Stimulated activated CD8-positive, alpha-beta memory T cell treated with anti-CD3 and anti-CD28 coated beads, Interleukin-4, amount 100 ng/mL, for 24 hours (primary cell): ENCODE data around the gene PPCS.
"Not testable (repeated sequence)": the region's sequence is repeated elsewhere in the genome, so short reads cannot be mapped to it uniquely, and the experiment has no call there.

ENCODE experiments used
- DNase-seq: peaks from one replicate; pipeline ENCODE4 v3.0.0-alpha.2; 2020; ENCODE audit warnings: low read depth

Gene PPCS

DNA sequence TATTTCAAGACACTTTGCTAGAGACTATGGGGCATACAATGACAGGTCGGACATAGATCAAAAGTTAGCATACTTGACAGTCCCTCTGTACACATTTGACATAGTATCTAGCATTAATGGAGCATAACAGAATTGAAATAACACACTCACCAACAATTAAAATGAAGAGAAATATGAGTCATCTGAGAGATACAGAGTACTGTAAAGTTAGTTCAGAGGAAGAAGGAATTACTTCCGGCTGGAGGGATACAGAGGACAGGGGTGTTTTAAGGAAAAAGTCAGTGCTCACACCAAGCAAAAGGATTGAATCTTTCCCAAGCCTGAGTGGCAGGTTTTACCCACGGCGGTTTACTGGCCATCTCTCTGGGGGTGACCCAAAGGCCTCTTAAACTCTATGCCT lies 3.0 kb upstream of the PPCS start:
- DNase-seq, result no peak

DNA sequence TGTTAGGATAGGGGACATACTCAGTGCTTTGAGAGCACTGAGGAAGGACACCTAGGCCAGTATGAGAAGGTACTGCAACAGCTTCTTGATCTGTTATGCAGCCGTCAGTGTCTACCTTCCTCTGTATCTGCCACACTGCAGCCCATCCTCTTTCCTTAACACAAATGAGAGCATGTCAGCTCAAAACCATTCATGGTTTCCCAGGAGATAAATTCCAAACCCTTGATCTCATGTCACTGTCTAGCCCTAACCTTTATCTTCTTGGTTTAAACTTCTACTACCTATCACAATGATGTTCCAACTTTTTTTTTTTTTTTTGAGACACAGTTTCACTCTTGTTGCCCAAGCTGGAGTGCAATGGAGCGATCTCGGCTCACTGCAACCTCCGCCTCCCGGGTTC lies 1.9 kb upstream of the PPCS start:
- no peak for DNase-seq

DNA sequence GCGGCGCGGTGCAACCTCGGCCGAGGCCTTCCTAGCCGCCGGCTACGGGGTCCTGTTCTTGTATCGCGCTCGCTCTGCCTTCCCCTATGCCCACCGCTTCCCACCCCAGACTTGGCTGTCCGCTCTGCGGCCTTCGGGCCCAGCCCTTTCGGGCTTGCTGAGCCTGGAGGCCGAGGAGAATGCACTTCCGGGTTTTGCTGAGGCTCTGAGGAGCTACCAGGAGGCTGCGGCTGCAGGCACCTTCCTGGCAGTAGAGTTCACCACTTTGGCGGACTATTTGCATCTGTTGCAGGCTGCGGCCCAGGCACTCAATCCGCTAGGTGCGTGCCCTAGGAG lies 379 bp downstream of the PPCS start:
- DNase-seq, result peak; percentile 36

DNA sequence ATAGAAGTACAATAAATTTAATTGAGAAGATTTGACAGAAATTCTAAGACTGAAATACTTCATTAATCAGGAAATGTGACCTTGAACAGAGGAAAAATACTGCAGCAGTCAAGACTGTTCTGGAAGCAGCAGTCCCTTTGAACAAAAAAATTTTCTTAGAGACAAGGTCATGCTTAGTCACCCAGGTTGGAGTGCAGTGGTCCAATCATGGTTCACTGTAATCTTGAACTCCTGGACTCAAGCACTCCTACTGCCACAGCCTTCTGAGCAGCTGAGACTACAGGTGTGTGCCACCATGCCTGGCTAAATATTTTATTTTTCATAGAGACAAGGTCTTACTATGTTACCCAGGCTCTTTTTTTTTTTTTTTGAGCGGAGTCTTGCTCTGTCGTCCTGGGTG lies 4.9 kb downstream of the PPCS start:
- DNase-seq, result no peak

DNA sequence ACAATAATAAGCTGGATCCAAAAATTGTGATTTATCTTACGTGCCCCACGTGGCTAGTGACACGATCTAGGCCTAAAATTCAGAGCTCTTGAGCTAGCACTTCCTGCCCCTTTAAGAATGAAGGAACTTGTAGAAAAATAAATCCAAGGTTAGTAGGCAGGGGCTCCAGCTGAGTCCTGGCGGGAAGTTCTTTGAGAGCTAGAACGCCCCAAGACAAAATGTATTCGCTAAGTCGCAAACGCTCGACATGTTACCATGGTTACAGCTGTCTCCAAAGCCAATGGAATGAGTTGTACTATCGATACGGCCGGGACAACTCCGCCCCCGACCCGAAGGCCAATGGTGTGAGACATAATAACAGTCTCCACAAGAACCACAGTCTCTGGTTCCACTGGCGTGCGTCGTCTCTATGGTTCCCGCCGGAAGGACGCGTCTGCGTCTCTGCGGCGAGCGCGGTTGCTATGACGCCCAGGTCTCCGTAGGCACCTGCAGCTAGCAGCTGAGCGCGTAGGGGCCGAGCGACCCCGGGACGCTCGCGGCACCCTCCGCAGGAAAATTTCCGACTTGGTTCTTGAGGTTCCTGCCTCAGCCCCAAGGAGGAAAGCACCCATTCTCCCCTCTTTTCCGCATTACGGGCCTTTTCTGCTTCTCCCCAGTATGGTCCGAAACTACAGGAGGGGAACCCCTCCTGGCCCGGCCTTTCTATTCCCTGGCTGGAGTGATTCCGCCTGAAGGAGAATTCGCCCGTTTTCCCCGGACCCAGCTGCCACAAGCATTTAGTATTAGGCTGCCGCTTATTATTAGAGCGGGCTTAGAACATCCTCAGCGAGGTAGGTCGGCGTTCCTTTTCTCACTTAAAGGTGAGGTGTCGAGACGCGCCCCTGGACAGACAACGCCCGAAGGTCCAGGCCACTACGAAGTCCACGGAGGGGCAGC lies 6.8 kb downstream of the PPCS start, which contains the start of gene CCDC30:
CCDC30 (plus strand) TSS at position 459 of the 936 bp plus-strand sequence. CDS start 17,266 bp downstream, outside the sequence.
- DNase-seq, result peak; percentile 88

DNA sequence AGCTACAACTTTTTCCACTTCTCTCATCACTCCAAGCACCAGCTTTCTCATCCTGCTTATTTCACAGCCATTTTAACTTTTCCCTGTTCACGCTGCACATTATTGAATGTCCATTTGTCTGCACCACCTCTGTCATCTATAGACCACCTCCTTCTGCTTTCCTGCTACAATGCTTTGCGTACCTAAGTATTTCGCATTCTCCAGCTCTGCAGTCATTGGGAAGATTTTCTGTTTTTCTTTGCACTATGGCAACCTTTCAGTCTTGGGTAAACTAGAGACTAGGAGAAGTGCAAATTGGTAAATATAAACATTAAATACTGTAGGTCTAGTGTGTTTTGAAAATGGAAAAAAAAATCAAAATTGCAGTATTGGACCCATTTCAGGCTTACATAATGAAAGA lies 7.6 kb downstream of the PPCS start:
- DNase-seq, result no peak

DNA sequence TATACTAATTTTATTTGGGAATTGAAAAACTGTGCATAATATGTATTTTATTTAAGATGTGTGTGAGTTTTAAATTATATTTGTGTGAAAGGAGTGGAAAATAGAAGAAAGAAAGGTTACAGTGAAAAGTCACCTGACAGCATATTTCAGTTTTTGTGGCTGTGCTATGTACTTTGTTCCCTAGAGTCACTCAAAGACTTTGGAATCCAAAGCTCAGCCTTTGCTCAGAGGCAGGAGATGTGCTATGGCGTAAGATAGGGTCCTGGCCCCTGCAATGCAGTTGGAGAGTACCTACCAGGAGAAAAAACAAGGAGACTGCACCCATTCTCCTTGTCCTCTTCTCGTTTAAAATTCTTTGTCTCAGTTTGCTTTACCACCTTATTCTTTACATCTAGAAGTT lies 9.7 kb downstream of the PPCS start:
- DNase-seq, result no peak

DNA sequence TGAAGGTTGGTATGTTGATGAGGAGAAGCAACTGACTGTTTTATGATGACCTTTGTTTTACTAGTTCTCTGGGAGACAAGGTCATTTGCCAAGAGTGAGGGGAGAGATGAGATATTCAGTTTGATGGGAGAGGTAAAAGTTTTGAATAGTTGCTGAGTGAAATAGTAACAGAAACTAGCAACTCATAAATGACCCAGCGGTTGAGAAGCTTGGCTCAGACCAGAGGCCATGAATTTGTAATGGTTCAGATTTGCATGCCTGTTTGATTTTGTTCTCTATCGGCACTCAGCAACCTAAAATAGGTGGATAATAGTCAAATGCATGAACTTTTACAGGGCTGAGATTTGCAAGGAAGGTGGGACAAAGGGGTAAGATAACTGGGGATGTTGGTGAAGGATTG lies 13.4 kb downstream of the PPCS start:
- no peak for DNase-seq

DNA sequence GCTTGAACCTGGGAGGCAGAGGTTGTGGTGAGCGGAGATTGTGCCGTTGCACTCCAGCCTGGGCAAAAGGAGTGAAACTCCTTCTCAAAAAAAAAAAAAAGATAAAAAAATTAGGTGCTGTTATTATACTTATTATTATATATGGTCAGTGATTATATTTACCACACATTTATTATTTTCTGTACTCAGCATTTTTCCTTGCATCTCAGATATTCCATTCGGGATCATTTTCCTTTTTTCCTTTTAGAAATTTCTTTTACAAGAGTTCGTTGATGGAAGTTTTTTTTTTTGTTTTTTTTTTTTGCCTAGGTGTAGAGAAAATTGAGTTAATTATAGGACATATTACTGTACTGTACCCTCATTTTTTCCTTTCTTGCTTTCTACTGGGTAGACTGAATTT lies 20.3 kb downstream of the PPCS start:
- no peak for DNase-seq

DNA sequence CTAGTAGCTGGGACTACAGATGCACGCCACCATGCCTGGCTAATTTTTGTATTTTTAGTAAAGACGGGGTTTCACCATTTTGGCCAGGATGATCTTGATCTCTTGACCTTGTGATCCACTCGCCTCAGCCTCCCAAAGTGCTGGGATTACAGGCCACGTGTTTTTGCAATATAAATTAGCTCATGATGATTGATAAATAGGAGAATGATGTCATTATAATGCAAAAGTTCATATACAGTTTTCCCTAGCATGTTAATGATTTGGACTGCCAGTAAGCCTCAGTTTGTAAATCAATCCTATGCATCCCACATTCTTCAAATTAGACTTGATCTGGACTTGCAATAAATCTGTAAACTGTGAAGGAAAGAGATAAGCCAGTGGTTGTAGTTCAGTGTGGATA lies 21.0 kb downstream of the PPCS start:
- DNase-seq, result not testable (repeated sequence)

DNA sequence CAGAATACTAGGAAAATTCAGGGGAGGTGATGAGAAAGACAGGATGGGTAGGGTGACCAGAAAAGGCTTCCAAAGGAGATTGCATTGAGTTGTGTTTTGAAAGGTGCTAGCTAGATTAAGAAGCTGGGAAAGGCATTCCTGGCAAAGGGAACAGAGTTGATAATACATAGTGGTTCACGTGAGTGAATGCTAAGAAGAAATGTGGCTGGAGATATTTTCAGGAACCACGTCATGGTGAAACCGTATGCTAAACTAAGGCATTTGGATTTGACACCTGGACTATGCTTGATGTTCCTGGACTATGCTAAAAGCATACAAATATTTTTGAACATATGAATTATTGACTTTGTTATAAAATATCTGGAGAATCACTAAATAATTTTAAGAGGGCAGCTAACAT lies 21.4 kb downstream of the PPCS start:
- no peak for DNase-seq

DNA sequence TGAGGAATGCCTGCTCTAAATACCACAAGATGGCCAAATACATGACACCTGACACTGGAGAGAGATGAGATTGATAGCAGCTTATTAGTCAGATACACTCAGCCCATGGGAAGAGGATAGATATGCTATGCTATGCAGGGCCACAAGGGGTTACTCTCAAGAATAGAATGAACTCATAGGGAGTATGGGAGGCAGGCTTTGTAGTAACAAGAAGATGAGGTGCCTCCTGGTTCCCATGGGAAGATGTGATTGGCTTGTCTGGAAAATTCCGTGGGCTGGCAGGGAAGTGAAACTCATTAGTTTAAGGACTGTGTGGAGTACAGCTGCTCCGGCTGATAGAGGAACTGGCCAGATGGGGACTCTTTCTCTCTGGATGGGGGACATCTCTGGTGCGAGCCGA lies 23.3 kb downstream of the PPCS start:
- no peak for DNase-seq

DNA sequence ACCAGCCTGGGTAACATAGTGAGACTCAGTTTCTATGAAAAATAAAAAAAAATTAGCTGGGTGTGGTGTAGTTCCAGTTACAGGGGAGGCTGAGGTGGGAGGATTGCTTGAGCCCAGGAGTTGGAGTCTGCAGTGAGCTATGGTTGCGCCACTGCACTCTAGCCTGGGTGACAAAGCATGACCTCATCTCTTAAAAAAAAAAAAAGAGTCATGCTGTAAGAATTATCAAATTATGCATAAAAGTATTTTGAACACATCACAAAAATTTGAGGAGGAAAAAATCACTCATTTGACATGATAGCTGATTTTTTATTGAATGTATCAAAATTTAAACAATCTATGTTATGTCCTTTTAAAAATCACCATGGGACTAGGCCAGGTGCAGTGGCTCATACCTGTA lies 24.6 kb downstream of the PPCS start:
- DNase-seq, result no peak

DNA sequence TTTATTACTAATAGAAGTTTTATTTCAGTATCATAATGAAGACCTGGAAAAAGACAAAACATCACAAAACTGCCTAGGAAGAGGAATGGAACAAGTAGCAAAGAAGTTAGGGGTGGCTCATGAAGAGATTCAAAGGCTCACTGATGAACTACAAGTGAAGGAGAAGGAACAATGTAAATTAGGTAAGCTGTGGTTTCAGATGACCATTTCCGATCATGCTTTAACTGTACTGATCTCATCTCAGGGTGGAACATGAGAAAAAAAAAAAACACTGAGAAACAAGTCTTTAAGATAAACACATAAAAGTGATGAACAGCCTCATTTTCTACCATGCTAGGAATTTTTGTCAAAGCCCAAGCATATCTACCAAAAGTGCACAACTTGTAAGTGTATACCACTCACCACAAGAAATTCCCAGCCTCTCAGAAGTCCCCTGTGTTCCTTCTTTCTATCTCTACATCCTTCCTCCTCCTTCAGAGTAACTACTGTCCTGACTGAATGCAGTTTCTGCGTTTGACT lies 26.4 kb downstream of the PPCS start:
- no peak for DNase-seq

DNA sequence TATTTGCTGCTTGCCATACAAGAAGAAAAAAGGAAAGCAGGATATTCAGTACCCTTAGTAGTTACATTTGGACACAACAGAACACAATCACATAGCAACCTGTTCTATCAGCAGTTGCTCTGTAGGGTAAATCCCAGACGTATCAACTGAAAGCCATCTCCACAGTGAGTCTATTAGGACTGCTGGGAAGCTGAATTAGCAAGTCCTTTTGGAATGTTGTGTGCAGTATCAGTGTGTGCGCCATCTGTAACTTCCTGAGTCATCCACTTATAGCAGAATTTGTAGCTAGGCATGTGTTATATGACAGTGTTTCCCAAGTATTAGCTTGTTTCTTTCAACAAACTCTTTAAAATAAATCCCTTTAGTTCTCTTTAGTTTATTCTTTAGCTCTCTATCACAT lies 28.0 kb downstream of the PPCS start:
- no peak for DNase-seq

DNA sequence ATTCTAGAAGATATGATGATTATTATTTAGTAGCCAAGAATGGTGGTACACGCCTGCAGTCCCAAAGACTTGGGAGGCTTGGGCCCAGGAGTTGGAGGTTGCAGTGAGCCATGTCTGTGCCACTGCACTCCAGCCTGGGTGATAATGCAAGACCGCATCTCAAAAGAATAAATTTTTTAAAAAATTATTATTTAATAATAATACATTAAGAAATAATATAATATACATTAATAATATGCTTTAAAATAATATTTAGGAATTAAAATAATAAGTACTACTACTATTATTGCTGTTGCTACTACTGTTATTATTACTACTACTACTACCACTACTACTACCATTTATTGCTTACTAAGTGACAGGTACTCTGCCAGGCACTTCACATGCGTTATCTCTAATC lies 33.9 kb downstream of the PPCS start:
- no peak for DNase-seq

DNA sequence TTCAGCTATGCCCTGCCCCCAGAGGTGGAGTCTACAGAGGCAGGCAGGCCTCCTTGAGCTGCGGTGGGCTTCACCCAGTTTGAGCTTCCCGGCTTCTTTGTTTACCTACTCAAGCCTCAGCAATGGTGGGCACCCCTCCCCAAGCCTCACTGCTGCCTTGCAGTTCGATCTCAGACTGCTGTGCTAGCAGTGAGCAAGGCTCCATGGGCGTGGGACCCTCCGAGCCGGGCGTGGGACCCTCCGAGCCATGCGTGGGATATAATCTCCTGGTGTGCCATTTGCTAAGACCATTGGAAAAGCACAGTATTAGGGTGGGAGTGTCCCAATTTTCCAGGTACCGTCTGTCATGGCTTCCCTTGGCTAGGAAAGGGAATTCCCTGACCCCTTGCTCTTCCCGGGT lies 45.7 kb downstream of the PPCS start:
- DNase-seq, result not testable (repeated sequence)

DNA sequence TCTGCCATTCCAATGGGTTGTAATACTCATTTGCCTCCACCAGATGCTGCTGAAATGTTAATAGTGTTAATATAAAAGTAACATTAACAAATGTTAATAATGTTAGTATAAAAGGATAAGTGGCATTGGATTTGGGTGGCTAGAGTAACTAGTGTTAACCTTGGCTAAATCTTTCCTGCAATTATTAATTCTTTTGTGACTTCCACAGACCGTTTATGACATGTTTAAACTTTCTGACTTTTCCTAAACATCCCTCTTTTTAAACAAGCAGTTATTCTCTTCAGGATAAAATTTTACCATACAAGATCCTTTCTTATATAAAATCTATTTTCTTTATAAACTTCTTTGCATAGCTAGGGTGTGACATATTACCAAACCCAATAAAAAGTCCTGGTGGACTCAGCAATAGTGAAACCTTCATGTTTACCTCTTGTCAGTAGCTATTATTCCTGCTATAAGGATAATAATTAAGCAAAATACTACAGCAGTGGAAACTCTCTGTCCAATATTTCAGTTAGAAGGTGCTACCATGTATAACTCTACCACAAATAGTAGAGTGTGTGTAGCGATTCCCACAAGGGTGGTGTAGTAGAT lies 48.3 kb downstream of the PPCS start:
- no peak for DNase-seq

DNA sequence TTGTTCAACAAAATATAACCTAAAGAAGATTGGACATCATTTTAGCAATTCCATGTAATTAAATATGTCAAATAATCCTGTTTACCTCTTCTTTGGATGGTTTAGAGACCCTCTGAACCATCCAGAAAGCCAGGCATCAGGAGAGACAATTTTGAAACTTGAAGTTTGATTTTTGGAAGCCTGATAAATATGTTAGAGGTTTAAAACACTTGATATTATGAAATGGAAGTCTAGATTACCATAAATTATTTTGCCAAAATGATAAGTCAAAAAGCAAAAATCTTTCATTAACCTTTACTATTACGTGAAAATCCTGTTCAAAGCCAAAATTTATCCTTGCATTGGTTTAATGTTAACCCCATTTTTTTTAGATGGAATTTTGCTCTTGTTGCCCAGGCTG lies 50.2 kb downstream of the PPCS start:
- DNase-seq, result no peak
